ENCODE results near the gene GALNTL6.

Gene GALNTL6

GRCh38 chr4:173056271-173056670 is 1243.1 kb downstream of the GALNTL6 start:
- DNase-seq (ENCODE audit: low read depth) = no peak
- no peak for TF ChIP-seq CTCF (conservative IDR thresholded peaks at IDR 0.05; ENCODE audit: low read depth, low read length)
- no peak overlapping the region for H3K4me3 ChIP-seq (ENCODE audit: low read length)

GRCh38 chr4:173056710-173057109 is 1243.5 kb downstream of the GALNTL6 start:
- no peak for TF ChIP-seq CTCF (conservative IDR thresholded peaks at IDR 0.05; ENCODE audit: low read depth, low read length)
- no peak for DNase-seq (ENCODE audit: low read depth)
- H3K4me3 ChIP-seq (ENCODE audit: low read length) = no peak overlapping the region

GRCh38 chr4:173057442-173057841 is 1244.2 kb downstream of the GALNTL6 start:
- no peak overlapping the region for H3K4me3 ChIP-seq (ENCODE audit: low read length)
- no peak for TF ChIP-seq CTCF (conservative IDR thresholded peaks at IDR 0.05; ENCODE audit: low read depth, low read length)

GRCh38 chr4:173057901-173058300 is 1244.7 kb downstream of the GALNTL6 start:
- H3K4me3 ChIP-seq (ENCODE audit: low read length) = no peak overlapping the region
- no peak for TF ChIP-seq CTCF (conservative IDR thresholded peaks at IDR 0.05; ENCODE audit: low read depth, low read length)
- DNase-seq (ENCODE audit: low read depth) = no peak

More at GRCh38 chr4:173057442-173057841, 1244.2 kb downstream of the GALNTL6 start:
- DNase-seq (ENCODE audit: low read depth) = no peak

- H3K4me3 ChIP-seq (ENCODE audit: low read length) = no peak overlapping the region
- TF ChIP-seq CTCF (conservative IDR thresholded peaks at IDR 0.05; ENCODE audit: low read depth, low read length) = no peak
- DNase-seq (ENCODE audit: low read depth) = no peak
Measured at GRCh38 chr4:173061160-173061559, 1248.0 kb downstream of the GALNTL6 start.

- TF ChIP-seq CTCF (conservative IDR thresholded peaks at IDR 0.05; ENCODE audit: low read depth, low read length) = no peak
- DNase-seq (ENCODE audit: low read depth) = no peak
Measured at GRCh38 chr4:173073939-173074500, 1260.8 kb downstream of the GALNTL6 start.

GRCh38 chr4:173074501-173074946 is 1261.3 kb downstream of the GALNTL6 start:
- no peak for TF ChIP-seq CTCF (conservative IDR thresholded peaks at IDR 0.05; ENCODE audit: low read depth, low read length)
- no peak overlapping the region for H3K4me3 ChIP-seq (ENCODE audit: low read length)
- peak; percentile 80 for DNase-seq (ENCODE audit: low read depth)

More at GRCh38 chr4:173073939-173074500, 1260.8 kb downstream of the GALNTL6 start:
- no peak overlapping the region for H3K4me3 ChIP-seq (ENCODE audit: low read length)
